Neural progenitor cell (in vitro differentiated cells): ENCODE results near the gene ATP8B4.

Experiments used
- EZH2 ChIP-seq: fragments of 200-600 bp; sonication (generic); IDR thresholded peaks from 2 replicates; pipeline ENCODE4 v1.6.1; 2017; ENCODE audit warnings: antibody characterized with exemption, mild to moderate bottlenecking, moderate library complexity
- EZH2phosphoT487 ChIP-seq: fragments of 200-600 bp; sonication (generic); IDR thresholded peaks from 2 replicates; pipeline ENCODE4 v1.6.1; 2017; ENCODE audit warnings: antibody characterized with exemption
- TF ChIP-seq, protein P1 (sequence below): fragments of 200-600 bp; sonication (generic); IDR thresholded peaks from 2 replicates; pipeline ENCODE4 v1.5.1; 2017; ENCODE audit warnings: antibody characterized with exemption, mild to moderate bottlenecking

DNA sequence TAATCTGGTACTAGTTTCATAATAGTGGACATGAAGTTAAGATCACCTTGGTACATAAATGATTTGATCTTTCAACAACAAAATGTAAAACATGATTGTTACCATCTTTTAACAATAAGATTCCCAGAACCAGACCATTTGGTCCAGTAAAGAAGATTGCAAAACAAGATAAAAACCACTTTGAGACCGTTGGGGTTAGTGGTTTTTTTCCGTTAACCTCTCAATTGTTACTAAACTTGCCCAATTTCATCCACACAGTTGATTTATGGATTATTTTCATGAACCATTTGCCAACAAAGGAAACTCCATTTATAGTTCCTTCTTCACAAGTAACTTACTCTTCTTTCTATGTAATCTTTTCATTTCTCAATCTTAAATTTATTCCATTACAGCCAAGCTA lies 53.8 kb downstream of the ATP8B4 start:
- TF ChIP-seq EZH2 = no peak
- TF ChIP-seq, protein P1, sequence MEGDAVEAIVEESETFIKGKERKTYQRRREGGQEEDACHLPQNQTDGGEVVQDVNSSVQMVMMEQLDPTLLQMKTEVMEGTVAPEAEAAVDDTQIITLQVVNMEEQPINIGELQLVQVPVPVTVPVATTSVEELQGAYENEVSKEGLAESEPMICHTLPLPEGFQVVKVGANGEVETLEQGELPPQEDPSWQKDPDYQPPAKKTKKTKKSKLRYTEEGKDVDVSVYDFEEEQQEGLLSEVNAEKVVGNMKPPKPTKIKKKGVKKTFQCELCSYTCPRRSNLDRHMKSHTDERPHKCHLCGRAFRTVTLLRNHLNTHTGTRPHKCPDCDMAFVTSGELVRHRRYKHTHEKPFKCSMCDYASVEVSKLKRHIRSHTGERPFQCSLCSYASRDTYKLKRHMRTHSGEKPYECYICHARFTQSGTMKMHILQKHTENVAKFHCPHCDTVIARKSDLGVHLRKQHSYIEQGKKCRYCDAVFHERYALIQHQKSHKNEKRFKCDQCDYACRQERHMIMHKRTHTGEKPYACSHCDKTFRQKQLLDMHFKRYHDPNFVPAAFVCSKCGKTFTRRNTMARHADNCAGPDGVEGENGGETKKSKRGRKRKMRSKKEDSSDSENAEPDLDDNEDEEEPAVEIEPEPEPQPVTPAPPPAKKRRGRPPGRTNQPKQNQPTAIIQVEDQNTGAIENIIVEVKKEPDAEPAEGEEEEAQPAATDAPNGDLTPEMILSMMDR = no peak
- TF ChIP-seq EZH2phosphoT487 = no peak
